ENCODE measurements around the gene MCL1.

The MCL1 gene

GRCh38 chr1:150615346-150616201 lies 36.2 kb upstream of the MCL1 start:
- peaks cover 5% of the 10 kb centered on the region; the same call in 1 of the 2 replicates for H3K79me2 ChIP-seq (ENCODE audit: insufficient read depth, low read length)
- H3K9me3 ChIP-seq (ENCODE audit: insufficient read depth, low read length) = no peaks in the 10 kb centered on the region
- H3F3A ChIP-seq (ENCODE audit: insufficient read depth) = peaks cover 65% of the 10 kb centered on the region
- no peaks in the 10 kb centered on the region for H3K27me3 ChIP-seq (ENCODE audit: low read length)
- no peaks in the 10 kb centered on the region for H4K20me1 ChIP-seq (ENCODE audit: low read depth, low read length)
- no peaks in the 10 kb centered on the region for H3K9me2 ChIP-seq (replicated peaks; ENCODE audit: insufficient read depth, low read length)
- no peak overlapping the region for H3K9ac ChIP-seq (ENCODE audit: low read length)
- no peak overlapping the region for H3K4me3 ChIP-seq (ENCODE audit: insufficient read depth, low read length, poor library complexity, severe bottlenecking)
- no peak for TF ChIP-seq EZH2phosphoT487 (conservative IDR thresholded peaks at IDR 0.05; ENCODE audit: low read length)
- TF ChIP-seq CTCF (IDR thresholded peaks at IDR 0.05; ENCODE audit: insufficient read depth, low read length, poor library complexity, severe bottlenecking) = no peak
- peak overlapping the region; percentile 66 for H3K27ac ChIP-seq (ENCODE audit: low read depth, low read length)
- H2AFZ ChIP-seq (ENCODE audit: low read depth, low read length, severe bottlenecking) = no peak overlapping the region
- no peak overlapping the region for H3K4me2 ChIP-seq (ENCODE audit: low read depth, low read length, poor library complexity, severe bottlenecking)
- H3K36me3 ChIP-seq (ENCODE audit: low read length) = peaks cover 21% of the 10 kb centered on the region

- Histone ChIP-seq H3K9me2 (replicated peaks; ENCODE audit: insufficient read depth, low read length) (no peaks in the 10 kb centered on the region), H3K9me3 (ENCODE audit: insufficient read depth, low read length) (no peaks in the 10 kb centered on the region), H3K4me2 (ENCODE audit: low read depth, low read length, poor library complexity, severe bottlenecking) (peak overlapping the region; percentile 50), H3K36me3 (ENCODE audit: low read length) (peaks cover 4% of the 10 kb centered on the region; the same call in 1 of the 2 replicates), H3F3A (ENCODE audit: insufficient read depth) (peaks cover 56% of the 10 kb centered on the region), H3K79me2 (ENCODE audit: insufficient read depth, low read length) (peaks cover 5% of the 10 kb centered on the region; the same call in 1 of the 2 replicates), H3K4me3 (ENCODE audit: insufficient read depth, low read length, poor library complexity, severe bottlenecking) (no peak overlapping the region), H3K27me3 (ENCODE audit: low read length) (no peaks in the 10 kb centered on the region), H4K20me1 (ENCODE audit: low read depth, low read length) (no peaks in the 10 kb centered on the region), H3K27ac (ENCODE audit: low read depth, low read length) (peak overlapping the region; percentile 94), H3K9ac (ENCODE audit: low read length) (peak overlapping the region; percentile 52), H2AFZ (ENCODE audit: low read depth, low read length, severe bottlenecking) (no peak overlapping the region)
- TF ChIP-seq CTCF (IDR thresholded peaks at IDR 0.05; ENCODE audit: insufficient read depth, low read length, poor library complexity, severe bottlenecking) (no peak), EZH2phosphoT487 (conservative IDR thresholded peaks at IDR 0.05; ENCODE audit: low read length) (no peak)
These were observed 33.9 kb upstream of the MCL1 start for GRCh38 chr1:150613061-150613920.

- no peaks in the 10 kb centered on the region for H3K9me3 ChIP-seq (ENCODE audit: insufficient read depth, low read length)
- peak overlapping the region; percentile 52 for H3K9ac ChIP-seq (ENCODE audit: low read length)
- no peak overlapping the region for H3K4me3 ChIP-seq (ENCODE audit: insufficient read depth, low read length, poor library complexity, severe bottlenecking)
- H2AFZ ChIP-seq (ENCODE audit: low read depth, low read length, severe bottlenecking) = no peak overlapping the region
- H3K27ac ChIP-seq (ENCODE audit: low read depth, low read length) = peak overlapping the region; percentile 94
- no peaks in the 10 kb centered on the region for H3K9me2 ChIP-seq (replicated peaks; ENCODE audit: insufficient read depth, low read length)
- peak overlapping the region; percentile 50 for H3K4me2 ChIP-seq (ENCODE audit: low read depth, low read length, poor library complexity, severe bottlenecking)
- no peaks in the 10 kb centered on the region for H3K27me3 ChIP-seq (ENCODE audit: low read length)
- peaks cover 2% of the 10 kb centered on the region; the same call in 1 of the 2 replicates for H3K36me3 ChIP-seq (ENCODE audit: low read length)
- peaks cover 54% of the 10 kb centered on the region for H3F3A ChIP-seq (ENCODE audit: insufficient read depth)
- TF ChIP-seq CTCF (IDR thresholded peaks at IDR 0.05; ENCODE audit: insufficient read depth, low read length, poor library complexity, severe bottlenecking) (no peak), EZH2phosphoT487 (conservative IDR thresholded peaks at IDR 0.05; ENCODE audit: low read length) (no peak)
- peaks cover 5% of the 10 kb centered on the region; the same call in 1 of the 2 replicates for H3K79me2 ChIP-seq (ENCODE audit: insufficient read depth, low read length)
- H4K20me1 ChIP-seq (ENCODE audit: low read depth, low read length) = no peaks in the 10 kb centered on the region
These were observed 32.6 kb upstream of the MCL1 start for GRCh38 chr1:150612014-150612345.

All from SU-DHL-6 (cell line).